HG02840 (cell line): ENCODE results near the gene SLC35E4.

ENCODE experiments used
- ATAC-seq: cut with Tn5 transposase; IDR thresholded peaks from one replicate; pipeline ENCODE4 v1.9.1; 2021; ENCODE audit warnings: mild to moderate bottlenecking, moderate library complexity, moderate number of reproducible peaks; ENCODE audit not compliant: unreplicated experiment, low FRiP score

SLC35E4 gene

GRCh38 chr22:30681831-30682230, 46.2 kb downstream of the SLC35E4 start:
- ATAC-seq, result no peak

GRCh38 chr22:30685178-30685577, 49.6 kb downstream of the SLC35E4 start:
- no peak for ATAC-seq

- ATAC-seq, result no peak
Observed at GRCh38 chr22:30687358-30687757, 51.8 kb downstream of the SLC35E4 start.

- ATAC-seq, result no peak
Observed at GRCh38 chr22:30689622-30690021, 54.0 kb downstream of the SLC35E4 start.

- ATAC-seq, result no peak
Observed at GRCh38 chr22:30691204-30691603, 55.6 kb downstream of the SLC35E4 start.

- no peak for ATAC-seq
Observed at GRCh38 chr22:30694171-30694639, 58.6 kb downstream of the SLC35E4 start.

GRCh38 chr22:30694640-30695350, 59.2 kb downstream of the SLC35E4 start, which contains the start of gene OSBP2:
Gene OSBP2, plus strand, starts transcription at chr22:30694874. Its CDS starts 36 bp downstream, at chr22:30694910.
- ATAC-seq, result no peak

GRCh38 chr22:30695351-30695851, 59.8 kb downstream of the SLC35E4 start:
- ATAC-seq, result no peak

- no peak for ATAC-seq
Observed at GRCh38 chr22:30695871-30696655, 60.5 kb downstream of the SLC35E4 start.
